ENCODE results near the gene RGS13.

The RGS13 gene

DNA sequence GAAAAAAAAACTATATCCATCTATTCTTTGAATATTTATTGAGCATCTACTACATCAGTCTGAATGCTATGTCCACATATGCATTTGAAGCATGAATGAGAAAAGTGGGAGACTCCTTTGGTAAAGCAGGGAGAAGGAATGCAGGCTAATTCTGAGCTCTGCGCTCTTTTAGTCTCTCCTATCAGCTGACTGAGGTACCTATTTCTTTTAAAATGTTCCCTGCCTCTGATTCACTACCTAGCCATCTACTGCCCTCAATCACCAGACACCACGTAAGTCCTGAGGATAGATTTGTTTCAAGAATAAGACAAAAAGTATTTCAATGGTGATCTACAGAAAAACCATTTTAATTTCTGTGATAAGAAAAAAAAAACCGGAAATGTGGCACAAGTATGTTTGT is 3.8 kb upstream of the RGS13 start:
- TF ChIP-seq, protein P1, sequence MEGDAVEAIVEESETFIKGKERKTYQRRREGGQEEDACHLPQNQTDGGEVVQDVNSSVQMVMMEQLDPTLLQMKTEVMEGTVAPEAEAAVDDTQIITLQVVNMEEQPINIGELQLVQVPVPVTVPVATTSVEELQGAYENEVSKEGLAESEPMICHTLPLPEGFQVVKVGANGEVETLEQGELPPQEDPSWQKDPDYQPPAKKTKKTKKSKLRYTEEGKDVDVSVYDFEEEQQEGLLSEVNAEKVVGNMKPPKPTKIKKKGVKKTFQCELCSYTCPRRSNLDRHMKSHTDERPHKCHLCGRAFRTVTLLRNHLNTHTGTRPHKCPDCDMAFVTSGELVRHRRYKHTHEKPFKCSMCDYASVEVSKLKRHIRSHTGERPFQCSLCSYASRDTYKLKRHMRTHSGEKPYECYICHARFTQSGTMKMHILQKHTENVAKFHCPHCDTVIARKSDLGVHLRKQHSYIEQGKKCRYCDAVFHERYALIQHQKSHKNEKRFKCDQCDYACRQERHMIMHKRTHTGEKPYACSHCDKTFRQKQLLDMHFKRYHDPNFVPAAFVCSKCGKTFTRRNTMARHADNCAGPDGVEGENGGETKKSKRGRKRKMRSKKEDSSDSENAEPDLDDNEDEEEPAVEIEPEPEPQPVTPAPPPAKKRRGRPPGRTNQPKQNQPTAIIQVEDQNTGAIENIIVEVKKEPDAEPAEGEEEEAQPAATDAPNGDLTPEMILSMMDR (IDR thresholded peaks at IDR 0.05; ENCODE audit: low read length, missing control alignments) = no peak
- DNase-seq (ENCODE audit: low read depth) = no peak

DNA sequence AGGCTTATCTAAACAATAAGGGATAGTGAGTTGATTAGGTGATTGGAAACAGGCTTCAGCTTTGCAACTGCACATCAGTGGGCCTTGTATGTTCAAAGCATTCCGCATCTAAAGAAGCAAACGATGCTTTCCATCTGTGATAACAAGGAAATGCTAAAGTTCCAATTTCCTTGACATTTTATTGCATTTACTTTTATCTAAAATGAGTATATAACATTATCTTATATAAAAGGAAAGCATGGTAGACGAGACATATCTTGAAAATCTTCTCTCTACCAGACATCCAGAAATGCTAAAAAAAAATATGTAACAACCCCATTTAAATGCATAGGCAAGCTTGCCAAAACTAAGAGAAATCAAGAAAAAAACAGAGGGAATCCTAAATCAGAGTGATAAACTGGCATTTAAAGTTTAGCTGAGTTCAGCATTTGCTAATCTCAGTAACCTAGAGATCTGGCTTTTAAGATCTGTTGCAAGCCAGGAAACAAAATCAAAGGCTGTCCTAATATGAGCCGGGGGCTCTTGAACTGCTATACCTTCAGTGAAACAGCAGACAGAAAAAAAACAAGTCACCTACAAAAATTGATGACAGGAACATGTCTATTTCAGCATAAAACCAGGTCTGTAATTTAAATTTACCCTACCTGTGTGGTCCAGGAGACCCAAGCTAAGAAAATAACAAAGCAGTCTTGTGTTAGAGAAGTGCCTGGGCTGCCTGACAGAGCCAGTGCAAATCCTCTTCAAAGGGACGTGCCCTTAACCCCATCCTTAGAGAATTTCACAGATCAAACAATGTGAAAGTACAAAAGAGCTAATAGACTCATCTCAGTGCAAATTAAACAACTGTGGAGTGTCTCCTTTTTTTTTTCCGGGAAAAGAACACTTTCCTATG is 3.1 kb upstream of the RGS13 start:
- no peak for DNase-seq (ENCODE audit: low read depth)

More for the DNA sequence above, 3.8 kb upstream of the RGS13 start:
- no peak overlapping the region for H3K4me3 ChIP-seq (replicated peaks; ENCODE audit: low read depth, low read length)

DNA sequence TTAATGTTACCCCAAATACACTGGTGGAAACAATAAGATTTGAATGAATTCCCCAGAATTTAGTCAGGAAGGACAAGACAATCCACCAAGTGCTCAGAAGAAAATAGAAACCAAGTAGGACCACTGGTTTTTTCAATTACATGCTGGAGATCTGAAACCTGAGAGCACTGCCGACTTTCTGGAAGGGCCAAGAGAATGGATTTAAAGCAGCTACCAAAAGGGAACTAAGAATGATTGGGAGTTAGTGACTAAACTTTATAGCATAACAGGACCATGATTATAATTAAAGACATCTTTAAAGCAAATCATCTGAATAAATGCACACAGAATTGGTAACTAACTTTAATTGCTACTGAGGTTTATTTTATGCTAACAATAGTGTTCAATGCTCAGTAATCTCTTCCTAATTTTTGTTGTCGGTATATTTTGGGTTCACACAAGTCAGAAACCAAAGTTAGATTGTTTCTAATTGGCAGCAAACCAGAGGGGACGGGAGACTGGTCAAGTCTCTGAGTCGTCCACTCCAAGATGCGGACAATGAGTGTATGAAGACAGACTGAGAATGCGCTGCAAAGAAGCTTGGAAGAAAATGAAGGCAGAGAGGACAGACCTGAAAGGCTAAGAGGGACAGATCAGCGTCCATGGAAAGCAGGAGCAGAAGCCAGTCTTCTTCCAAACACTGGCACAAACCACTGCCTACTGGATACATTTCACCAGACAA is 2.3 kb upstream of the RGS13 start:
- TF ChIP-seq, protein P1 (IDR thresholded peaks at IDR 0.05; ENCODE audit: low read length, missing control alignments) = no peak
- H3K4me3 ChIP-seq (replicated peaks; ENCODE audit: low read depth, low read length) = no peak overlapping the region
- DNase-seq (ENCODE audit: low read depth) = no peak

More for the DNA sequence above, 3.1 kb upstream of the RGS13 start:
- TF ChIP-seq, protein P1 (IDR thresholded peaks at IDR 0.05; ENCODE audit: low read length, missing control alignments) = no peak
- H3K4me3 ChIP-seq (replicated peaks; ENCODE audit: low read depth, low read length) = no peak overlapping the region

DNA sequence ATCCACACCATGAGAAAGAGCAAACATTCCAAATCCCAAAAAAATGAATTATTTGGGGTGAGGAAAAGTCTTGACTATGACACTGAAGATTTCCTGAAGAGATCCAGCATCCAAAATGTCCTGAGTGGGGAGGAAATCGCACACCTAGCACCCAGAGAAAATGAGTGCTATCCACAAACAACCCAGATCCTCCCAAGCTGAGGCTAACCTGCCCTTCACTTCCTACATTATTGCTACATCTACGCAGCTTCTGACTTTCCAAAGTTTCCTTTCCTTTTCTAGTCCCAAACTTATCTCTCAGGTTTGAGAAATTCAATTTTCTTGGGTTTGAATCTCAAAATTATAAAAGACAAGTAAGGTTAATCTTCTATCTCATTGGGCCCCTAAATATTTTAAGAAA is 906 bp upstream of the RGS13 start:
- no peak overlapping the region for H3K4me3 ChIP-seq (replicated peaks; ENCODE audit: low read depth, low read length)
- TF ChIP-seq, protein P1 (IDR thresholded peaks at IDR 0.05; ENCODE audit: low read length, missing control alignments) = no peak
- no peak for DNase-seq (ENCODE audit: low read depth)

DNA sequence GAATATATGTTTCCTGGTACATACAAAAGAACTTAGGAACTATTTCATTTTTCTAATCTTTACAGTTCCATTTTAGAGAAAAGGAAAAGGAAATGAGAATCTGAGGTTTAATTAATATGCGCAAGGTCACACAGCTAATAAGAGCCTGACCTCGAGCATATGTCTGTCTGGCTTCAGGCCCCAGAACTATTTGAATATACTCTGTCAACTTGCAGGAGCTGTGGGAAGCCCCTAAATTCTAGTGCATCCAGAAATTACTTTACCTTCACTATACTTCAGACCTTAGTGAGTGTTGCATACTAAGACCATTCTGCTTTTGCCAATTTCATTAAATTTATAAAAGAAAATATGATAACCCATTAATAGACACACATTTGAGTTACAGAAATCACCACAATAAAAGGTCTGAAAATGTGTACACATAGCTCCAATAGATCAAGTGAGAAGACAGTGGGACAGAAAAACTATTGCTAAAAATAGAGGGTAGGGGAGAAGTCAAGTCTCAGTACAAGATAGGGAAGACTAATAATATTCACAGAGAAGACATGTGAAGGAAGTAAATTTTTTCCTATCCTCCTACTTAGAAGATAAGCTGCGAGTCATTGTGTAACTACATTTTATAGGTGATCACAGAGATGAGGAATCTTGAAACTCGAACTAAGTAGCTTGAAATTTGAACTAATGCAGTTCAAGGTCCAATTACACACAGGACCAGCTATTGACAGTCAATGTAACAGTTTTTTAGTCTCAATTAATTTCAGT is 3.8 kb downstream of the RGS13 start:
- TF ChIP-seq, protein P1 (IDR thresholded peaks at IDR 0.05; ENCODE audit: low read length, missing control alignments) = no peak
- peak; percentile 65 for DNase-seq (ENCODE audit: low read depth)

DNA sequence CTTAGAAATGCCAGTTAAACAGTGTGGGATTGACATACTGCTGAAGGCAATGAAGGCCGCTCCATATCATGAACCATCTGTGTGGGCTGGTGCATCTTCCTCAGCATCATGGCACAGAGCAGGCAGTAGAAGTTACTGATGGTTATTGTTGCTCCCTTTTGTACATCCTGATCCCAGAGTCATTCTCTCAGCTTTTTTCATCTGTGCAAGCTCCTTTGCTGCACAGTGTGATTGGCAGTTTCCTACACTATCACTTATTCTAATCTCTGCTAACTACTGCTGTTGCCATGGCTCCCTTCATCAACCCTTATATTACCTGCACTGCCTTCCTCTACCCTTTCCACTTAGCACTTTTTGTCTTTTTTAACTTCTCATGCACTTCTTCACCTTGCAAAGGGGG is 16.2 kb downstream of the RGS13 start:
- DNase-seq (ENCODE audit: low read depth) = no peak
- H3K4me3 ChIP-seq (replicated peaks; ENCODE audit: low read depth, low read length) = no peak overlapping the region
- TF ChIP-seq, protein P1 (IDR thresholded peaks at IDR 0.05; ENCODE audit: low read length, missing control alignments) = no peak

More for the DNA sequence above, 3.8 kb downstream of the RGS13 start:
- no peak overlapping the region for H3K4me3 ChIP-seq (replicated peaks; ENCODE audit: low read depth, low read length)

Data from fibroblast of pulmonary artery (primary cell).